EH (cell line): ENCODE measurements around the gene SRP68.

Source experiments
- DNase-seq: peaks from one replicate; pipeline ENCODE4 v3.0.0-alpha.2; 2015; ENCODE audit warnings: low read depth

SRP68 gene

GRCh38 chr17:76072148-76072858 is at the start of gene SRP68:
Gene SRP68, minus strand, starts transcription at chr17:76072517. Its CDS starts 26 bp downstream, at chr17:76072491.
- DNase-seq: peak; percentile 94

GRCh38 chr17:76121932-76122430 is 49.7 kb upstream of the SRP68 start:
- no peak for DNase-seq

DNA sequence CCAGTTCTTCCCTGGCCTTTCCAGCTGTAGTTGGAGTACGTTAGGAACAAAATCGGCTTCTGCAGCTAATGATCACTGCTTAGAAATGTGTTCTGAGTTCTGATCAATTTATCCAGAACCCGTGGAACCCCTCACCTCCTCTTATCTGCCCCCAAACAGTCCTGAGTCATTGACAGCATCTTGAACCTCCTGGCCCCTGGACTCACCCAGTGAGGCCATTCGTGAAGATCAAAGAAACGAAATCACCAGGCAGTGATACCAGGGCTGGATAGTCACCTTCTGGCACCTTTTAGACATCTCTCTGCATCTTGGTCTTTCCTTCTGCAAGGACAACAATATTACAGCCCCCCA is 48.3 kb upstream of the SRP68 start:
- no peak for DNase-seq

DNA sequence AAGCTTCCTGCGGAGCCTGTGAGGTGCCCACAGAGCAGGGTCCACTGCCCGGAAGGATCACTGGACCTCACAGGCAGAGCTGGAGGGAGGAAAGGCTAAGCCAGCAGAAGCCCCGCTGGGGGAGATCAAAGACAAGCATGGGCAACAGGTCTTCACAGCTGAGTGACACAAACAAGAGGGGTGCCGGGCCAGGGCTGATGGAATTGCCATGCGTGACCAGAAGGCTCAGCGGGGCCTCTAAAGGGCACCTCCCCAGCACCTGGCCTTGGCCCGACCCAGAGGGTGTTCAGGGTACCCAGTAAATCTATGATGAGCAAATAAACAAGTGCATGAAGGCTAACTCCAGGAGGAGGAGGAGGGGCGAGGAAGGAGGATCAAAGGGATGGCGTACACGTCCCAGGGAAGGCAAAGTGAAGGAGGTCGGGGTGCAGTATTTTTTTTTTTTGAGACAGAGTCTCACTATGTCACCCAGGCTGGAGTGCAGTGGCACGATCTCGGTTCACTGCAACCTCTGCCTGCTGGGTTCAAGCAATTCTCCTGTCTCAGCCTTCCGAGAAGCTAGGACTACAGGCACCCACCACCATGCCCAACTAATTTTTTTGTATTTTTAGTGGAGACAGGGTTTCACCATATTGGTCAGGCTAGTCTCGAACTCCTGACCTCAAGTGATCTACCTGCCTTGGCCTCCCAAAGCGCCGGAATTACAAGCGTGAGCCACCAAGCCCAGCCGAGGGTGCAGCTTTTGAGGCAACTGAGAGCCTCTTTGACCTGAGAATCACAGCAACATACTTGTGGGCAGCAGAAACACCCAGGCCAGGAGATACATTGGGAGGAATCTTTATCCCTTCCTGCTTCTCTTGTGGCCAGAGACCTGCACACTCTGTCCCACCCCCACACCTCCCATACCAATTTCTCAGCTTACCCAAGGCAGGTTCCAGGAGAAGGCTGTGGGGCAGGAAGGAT is 47.4 kb upstream of the SRP68 start:
- no peak for DNase-seq

- no peak for DNase-seq
Observed at GRCh38 chr17:76115138-76115754, 42.9 kb upstream of the SRP68 start.

- no peak for DNase-seq
Observed at GRCh38 chr17:76111956-76112355, 39.6 kb upstream of the SRP68 start.

GRCh38 chr17:76107509-76107908 is 35.2 kb upstream of the SRP68 start:
- DNase-seq: peak; percentile 29

GRCh38 chr17:76106703-76107102 is 34.4 kb upstream of the SRP68 start:
- DNase-seq: no peak

GRCh38 chr17:76104896-76105231 is 32.5 kb upstream of the SRP68 start:
- no peak for DNase-seq

DNA sequence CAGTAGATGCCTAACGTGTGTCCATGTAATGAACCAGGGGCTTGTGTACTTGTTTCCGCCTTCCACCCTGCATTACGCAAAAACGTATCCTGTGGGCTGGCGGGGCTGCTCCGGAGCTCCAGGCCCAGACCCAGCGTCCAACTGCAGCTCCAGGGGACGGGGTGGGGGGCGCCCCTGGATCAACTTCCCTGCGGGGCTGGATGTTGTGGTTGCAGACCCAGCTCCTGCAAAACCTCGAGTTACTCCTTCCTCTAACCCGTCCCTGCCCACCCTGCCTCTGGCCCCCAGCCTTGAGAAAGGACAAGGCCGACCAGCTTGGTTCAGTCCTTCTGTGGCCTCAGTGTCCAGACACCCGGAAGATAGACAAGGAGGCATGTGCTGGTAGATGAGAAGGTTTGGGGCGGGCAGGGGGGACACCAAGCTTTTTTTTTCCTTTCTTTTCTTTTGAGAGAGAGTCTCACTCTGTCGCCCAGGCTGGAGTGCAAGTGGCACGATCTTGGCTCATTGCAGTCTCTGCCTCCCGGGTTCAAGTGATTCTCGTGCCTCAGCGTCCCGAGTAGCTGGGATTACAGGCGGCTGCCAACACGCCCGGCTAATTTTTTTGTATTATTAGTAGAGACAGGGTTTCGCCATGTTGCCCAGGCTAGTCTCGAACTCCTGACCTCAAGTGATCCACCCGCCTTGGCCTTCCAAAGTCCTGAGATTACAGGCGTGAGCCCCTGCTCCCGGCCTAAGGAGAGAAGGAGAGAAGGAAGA is 32.0 kb upstream of the SRP68 start:
- DNase-seq: no peak

DNA sequence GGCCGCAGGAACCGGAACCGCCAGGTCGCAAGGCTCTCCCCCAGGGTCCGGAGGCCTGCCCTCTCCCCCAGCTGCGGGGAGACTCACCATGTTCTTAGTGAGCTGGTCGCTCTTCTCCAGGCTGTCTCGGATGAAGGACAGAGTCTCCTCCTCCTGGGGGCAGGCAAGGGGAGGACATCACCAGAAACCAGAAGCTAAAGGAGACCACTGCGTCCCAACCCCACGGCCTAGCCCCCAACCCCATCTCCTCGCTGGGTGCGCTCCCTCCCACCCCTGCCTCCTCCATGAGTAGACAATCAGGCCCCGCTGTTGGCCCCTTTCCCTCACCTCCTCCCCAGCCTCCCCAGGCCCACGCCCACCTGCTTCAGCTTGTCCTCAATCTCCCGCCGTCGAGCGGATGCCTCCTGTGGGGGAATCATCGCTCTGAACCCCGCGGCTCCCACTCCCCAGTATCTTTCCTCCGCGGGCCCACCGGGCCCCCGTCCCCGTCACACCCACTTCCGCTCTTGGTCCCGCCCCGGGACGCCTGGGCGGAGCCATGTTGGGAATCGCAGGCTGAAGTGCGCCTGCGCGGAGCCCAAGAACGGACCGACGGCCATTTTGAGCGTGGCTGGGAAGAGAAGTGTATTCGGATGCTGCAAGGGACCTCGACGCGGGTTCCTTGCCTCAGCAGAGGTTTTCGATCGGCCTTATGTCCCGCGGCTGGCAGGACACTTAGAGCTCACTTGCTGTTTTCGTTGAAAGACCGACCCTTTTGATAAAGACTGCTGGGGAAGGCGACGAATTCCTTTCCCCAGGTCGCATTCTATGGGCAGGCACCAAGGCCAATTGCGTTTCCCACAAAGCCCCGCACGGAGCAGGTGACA is 31.2 kb upstream of the SRP68 start, which contains the start of gene EXOC7:
Gene EXOC7, minus strand, starts transcription at position 514 of the 866 bp plus-strand sequence. Its CDS starts 95 bp downstream, at position 419.
- peak; percentile 91 for DNase-seq

- DNase-seq: no peak
Observed at GRCh38 chr17:76102944-76103273, 30.6 kb upstream of the SRP68 start.

- DNase-seq: no peak
Observed at GRCh38 chr17:76097716-76098295, 25.5 kb upstream of the SRP68 start.

DNA sequence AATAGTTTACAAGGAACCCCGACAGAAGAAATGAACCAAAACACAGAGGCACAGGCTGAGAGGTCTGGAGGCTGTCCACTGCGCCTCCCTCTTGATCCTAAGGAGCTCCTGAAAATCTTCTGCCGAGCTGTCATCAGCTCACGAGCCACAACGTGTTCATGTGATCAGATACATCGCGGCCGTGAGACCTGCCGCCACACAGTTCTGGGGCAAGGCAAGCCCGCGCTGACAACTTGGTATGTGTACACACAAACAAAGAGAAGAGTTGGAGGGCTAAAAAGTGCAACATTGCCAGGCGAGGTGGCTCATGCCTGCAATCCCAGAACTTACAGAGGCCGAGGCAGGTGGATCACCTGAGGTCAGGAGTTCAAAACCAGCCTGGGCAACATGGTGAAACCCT is 23.6 kb upstream of the SRP68 start:
- no peak for DNase-seq

- DNase-seq: no peak
Observed at GRCh38 chr17:76094046-76094445, 21.7 kb upstream of the SRP68 start.

GRCh38 chr17:76092526-76093413 is 20.5 kb upstream of the SRP68 start:
- no peak for DNase-seq

DNA sequence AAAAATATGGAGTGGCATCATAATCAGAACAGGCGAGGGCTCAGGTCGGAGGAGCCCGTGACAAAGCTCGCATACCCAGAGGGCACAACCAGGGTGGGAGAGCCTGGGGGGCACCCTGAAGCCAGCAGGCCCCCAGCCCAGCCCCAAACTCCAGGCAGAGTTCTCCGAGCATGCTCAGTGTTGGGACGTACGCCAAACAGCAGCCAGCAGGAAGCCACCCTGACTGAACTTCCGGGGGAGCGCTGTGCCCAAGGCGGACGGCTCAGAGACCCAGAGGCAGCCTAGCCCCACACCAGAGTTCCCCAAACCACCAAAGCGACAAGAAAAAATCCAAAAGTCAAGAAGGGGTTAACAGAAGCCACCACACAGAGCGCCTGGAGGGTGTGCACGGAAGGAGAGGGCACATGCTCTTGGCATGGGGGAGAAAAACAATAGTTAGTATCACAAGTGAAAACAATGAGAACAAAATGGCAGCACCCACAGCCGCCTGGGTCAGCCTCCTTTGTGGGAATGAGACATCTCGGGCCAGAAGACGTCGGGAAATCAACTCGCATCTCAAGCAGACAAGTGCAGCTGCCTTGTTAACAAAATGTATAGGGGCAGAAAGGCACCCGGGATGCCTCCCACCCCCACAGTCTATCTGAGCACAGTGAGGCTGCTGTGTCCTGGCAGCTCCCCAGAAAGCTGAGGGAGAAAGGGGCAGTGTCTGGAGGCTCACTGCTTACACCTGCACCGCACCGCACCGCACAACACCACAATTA is 19.4 kb upstream of the SRP68 start:
- DNase-seq: no peak

- no peak for DNase-seq
Observed at GRCh38 chr17:76090517-76091129, 18.3 kb upstream of the SRP68 start.
